Stomach (tissue), 9 donors: Measurements from ENCODE around the gene MRPL30. TPM values are rescaled to one million over a fixed set of nuclear protein-coding genes. Genes with fewer than 3 reads are reported as not detected.
A peak's percentile ranks its signal among the peaks of the same experiment; 100 is the strongest.

Experiments used
- DNase-seq, 2 donors: peaks; one replicate each; pipeline versions ENCODE4 v3.0.0 to v3.0.0-alpha.2; 2013 to 2019
- H3K27ac ChIP-seq, 5 donors: fragments of 200-600 bp in 4 of 5; sonication (generic) in 4 of 5; one replicate each; pipeline ENCODE4 v1.5.1; 2013 to 2019; ENCODE audit warnings: mild to moderate bottlenecking in 1 of 5, moderate library complexity in 1 of 5
- H3K27me3 ChIP-seq, 3 donors: fragments of 200-600 bp; sonication (generic); one replicate each; pipeline ENCODE4 v1.5.1; 2017 to 2019; ENCODE audit warnings: mixed run types in 1 of 3
- H3K36me3 ChIP-seq, 4 donors: fragments of 200-600 bp; sonication (generic); 1 replicate in 3 of 4; 2 replicates in 1 of 4; pipeline ENCODE4 v1.5.1; 2016 to 2019
- H3K4me1 ChIP-seq, 4 donors: fragments of 200-600 bp; sonication (generic); one replicate each; pipeline ENCODE4 v1.5.1; 2016 to 2019
- H3K4me3 ChIP-seq, 4 donors: fragments of 200-600 bp; sonication (generic) in 3 of 4; one replicate each; pipeline ENCODE4 v1.5.1; 2016 to 2019; ENCODE audit warnings: mild to moderate bottlenecking in 1 of 4
- H3K9me3 ChIP-seq, 4 donors: fragments of 200-600 bp; sonication (generic); one replicate each; pipeline ENCODE4 v1.5.1; 2016 to 2019
- CTCF ChIP-seq, 7 experiments: fragments of 450-650 bp in 4 of 7; fragments of 200-600 bp in 3 of 7; sonication (generic) in 3 of 7; IDR thresholded peaks; one replicate each; pipeline ENCODE4 v1.5.1; 2016 to 2019; ENCODE audit warnings: antibody characterized with exemption in 7 of 7, control low read depth in 2 of 7, mild to moderate bottlenecking in 1 of 7
- EP300 ChIP-seq: sonication (generic); formaldehyde crosslinking; IDR thresholded peaks from one replicate; pipeline ENCODE4 v1.6.1; 2017; ENCODE audit warnings: antibody characterized with exemption
- POLR2A ChIP-seq, 4 donors: fragments of 450-650 bp; IDR thresholded peaks; one replicate each; pipeline ENCODE4 v1.6.1; 2016; ENCODE audit warnings: antibody characterized with exemption in 4 of 4, control low read depth in 2 of 4, mild to moderate bottlenecking in 1 of 4, moderate library complexity in 1 of 4
- POLR2AphosphoS5 ChIP-seq, 3 donors: sonication (generic); formaldehyde crosslinking; IDR thresholded peaks; one replicate each; pipeline ENCODE4 v1.6.1; 2016; ENCODE audit warnings: antibody characterized with exemption in 3 of 3
- WGBS, 5 donors: extraction: QIAGEN DNeasy Blood & Tissue Kit in 3 of 5; methylation state at CpG; one replicate each; pipeline versions ENCODE4 v1.1.5 to v1.1.7; 2013 to 2018; 5-methylcytosine and 5-hydroxymethylcytosine counted together
- intact Hi-C: fragments of 100-400 bp; cut with DNase I; formaldehyde crosslinking; loops from one replicate; pipeline ENCODE4 v1.15.1; 2023; ENCODE audit warnings: low total_unique reads
- polyA plus RNA-seq, 3 donors: library from polyadenylated mRNA; stranded (reverse); fragments of 200-250 nt; gene quantifications; one replicate each; pipeline ENCODE4 v1.2.3, GENCODE V29; 2013
- total RNA-seq, 5 donors: library from RNA; depleted of rRNA; stranded (reverse); fragments of >200 nt; gene quantifications; one replicate each; pipeline versions ENCODE4 v1.1.0 to v1.2.3, GENCODE V29; 2014 to 2016
- donor health status: healthy with polysubstance abuse.
- donor health status: Bipolar disorder and iron deficiency.
- donor health status: healthy.

The MRPL30 gene
- total and polyA plus RNA-seq, 8 donors, result 1.4 to 97.4 (median 23.1) TPM

GRCh38 chr2:99169534-99169933, 11.4 kb upstream of the MRPL30 start:
- H3K4me3 ChIP-seq, result no peak overlapping the region
- no peaks in the 10 kb centered on the region for H3K4me1 ChIP-seq
- DNase-seq, result no peak
- H3K9me3 ChIP-seq, result no peaks in the 10 kb centered on the region
- no peaks in the 10 kb centered on the region for H3K27me3 ChIP-seq
- peaks cover 15 to 95% (median 89%) of the 10 kb centered on the region in 4 donors for H3K36me3 ChIP-seq
- no peak overlapping the region for H3K27ac ChIP-seq
- no peak for TF ChIP-seq POLR2AphosphoS5 (IDR thresholded peaks at IDR 0.05)
- no peak for TF ChIP-seq EP300
- TF ChIP-seq POLR2A (IDR thresholded peaks at IDR 0.05), result no peak
- no peak for TF ChIP-seq CTCF (IDR thresholded peaks at IDR 0.05)
- intact Hi-C loops, result no loop called here
- WGBS, 5 donors, result 21 to 39% (median 29%) methylated on average over 1 of the region's 1 CpG

- Histone ChIP-seq H3K4me1 (no peaks in the 10 kb centered on the region), H3K27ac (no peak overlapping the region), H3K9me3 (no peaks in the 10 kb centered on the region), H3K27me3 (no peaks in the 10 kb centered on the region), H3K36me3 (peaks cover 15 to 75% (median 73%) of the 10 kb centered on the region in 4 donors), H3K4me3 (no peak overlapping the region)
- TF ChIP-seq POLR2AphosphoS5 (IDR thresholded peaks at IDR 0.05) (no peak), EP300 (no peak), CTCF (IDR thresholded peaks at IDR 0.05) (no peak), POLR2A (IDR thresholded peaks at IDR 0.05) (no peak)
- intact Hi-C loops, result no loop called here
- no peak for DNase-seq
- 96 to 98% (median 97%) methylated on average over 8 of the region's 8 CpGs for WGBS, 5 donors
Observed at GRCh38 chr2:99171377-99172140, 9.4 kb upstream of the MRPL30 start.

GRCh38 chr2:99181624-99182000, 628 bp downstream of the MRPL30 start:
- peaks cover 29 to 63% (median 50%) of the 10 kb centered on the region in 4 donors for H3K4me1 ChIP-seq
- H3K27ac ChIP-seq, result peak overlapping the region in 4 of 5 donors; percentile 78 to 86 (median 84)
- WGBS, 5 donors, result 1 to 10% (median 4%) methylated on average over 4 of the region's 4 CpGs
- H3K27me3 ChIP-seq, result no peaks in the 10 kb centered on the region
- TF ChIP-seq POLR2AphosphoS5 (IDR thresholded peaks at IDR 0.05) (no peak), EP300 (no peak), CTCF (IDR thresholded peaks at IDR 0.05) (no peak), POLR2A (IDR thresholded peaks at IDR 0.05) (no peak)
- peak in 1 of 2 donors; percentile 16 for DNase-seq
- H3K4me3 ChIP-seq, result peak overlapping the region; percentile 63 to 89 (median 77)
- H3K9me3 ChIP-seq, result no peaks in the 10 kb centered on the region
- H3K36me3 ChIP-seq, result peaks cover 0 to under 1% (median under 1%) of the 10 kb centered on the region in 4 donors
- intact Hi-C loops, result loop anchor here (10.0 kb wide), 1 partner anchor 153 kb away; the partner anchor contains the start of genes EIF5B and TXNDC9

GRCh38 chr2:99183025-99183424, 2.0 kb downstream of the MRPL30 start:
- Histone ChIP-seq H3K4me3 (no peak overlapping the region), H3K27ac (no peak overlapping the region), H3K9me3 (no peaks in the 10 kb centered on the region), H3K27me3 (no peaks in the 10 kb centered on the region), H3K36me3 (peaks cover 4 to 14% (median 13%) of the 10 kb centered on the region in 4 donors), H3K4me1 (peaks cover 29 to 60% (median 48%) of the 10 kb centered on the region in 4 donors)
- 76 to 95% (median 81%) methylated on average over 3 of the region's 3 CpGs for WGBS, 5 donors
- DNase-seq, result peak in 1 of 2 donors; percentile 50
- TF ChIP-seq CTCF (IDR thresholded peaks at IDR 0.05), result no peak
- no peak for TF ChIP-seq EP300
- TF ChIP-seq POLR2A (IDR thresholded peaks at IDR 0.05), result no peak
- no peak for TF ChIP-seq POLR2AphosphoS5 (IDR thresholded peaks at IDR 0.05)
- intact Hi-C loops, result loop anchor here (10.0 kb wide), 1 partner anchor 152 kb away; the partner anchor contains the start of genes EIF5B and TXNDC9
